ENCODE measurements around the gene MEIKIN.

GRCh38 chr5:131783357-131783756, 162.1 kb downstream of the MEIKIN start:
- TF ChIP-seq CTCF (optimal IDR thresholded peaks at IDR 0.05 in 1 of 3, IDR thresholded peaks at IDR 0.05 in 1 of 3, conservative IDR thresholded peaks at IDR 0.05 in 1 of 3; ENCODE audit: extremely low read depth in 1 of 3, insufficient read depth in 2 of 3, low read length in 3 of 3) = no peak
- TF ChIP-seq EZH2 (IDR thresholded peaks at IDR 0.05; ENCODE audit: low read length) = no peak

Measured in keratinocyte (primary cell).